Gastroesophageal sphincter (tissue), 3 donors: ENCODE results near the gene MAP4K4.

ENCODE experiments used
- EP300 ChIP-seq: sonication (generic); formaldehyde crosslinking; IDR thresholded peaks from one replicate; pipeline ENCODE4 v1.6.1; 2017; ENCODE audit warnings: antibody characterized with exemption, mild to moderate bottlenecking
- POLR2A ChIP-seq, 2 donors: fragments of 450-650 bp; IDR thresholded peaks; one replicate each; pipeline ENCODE4 v1.6.1; 2017; ENCODE audit warnings: antibody characterized with exemption in 2 of 2, mild to moderate bottlenecking in 2 of 2, moderate library complexity in 1 of 2
- POLR2AphosphoS5 ChIP-seq: sonication (generic); formaldehyde crosslinking; IDR thresholded peaks from one replicate; pipeline ENCODE4 v1.6.1; 2017; ENCODE audit warnings: antibody characterized with exemption
- TF ChIP-seq, protein P1 (sequence below), 4 experiments: fragments of 200-600 bp in 2 of 4; fragments of 450-650 bp in 2 of 4; sonication (generic) in 1 of 4; IDR thresholded peaks; one replicate each; pipeline ENCODE4 v1.5.1; 2017 to 2019; ENCODE audit warnings: antibody characterized with exemption in 4 of 4, mild to moderate bottlenecking in 2 of 4, moderate library complexity in 2 of 4

DNA sequence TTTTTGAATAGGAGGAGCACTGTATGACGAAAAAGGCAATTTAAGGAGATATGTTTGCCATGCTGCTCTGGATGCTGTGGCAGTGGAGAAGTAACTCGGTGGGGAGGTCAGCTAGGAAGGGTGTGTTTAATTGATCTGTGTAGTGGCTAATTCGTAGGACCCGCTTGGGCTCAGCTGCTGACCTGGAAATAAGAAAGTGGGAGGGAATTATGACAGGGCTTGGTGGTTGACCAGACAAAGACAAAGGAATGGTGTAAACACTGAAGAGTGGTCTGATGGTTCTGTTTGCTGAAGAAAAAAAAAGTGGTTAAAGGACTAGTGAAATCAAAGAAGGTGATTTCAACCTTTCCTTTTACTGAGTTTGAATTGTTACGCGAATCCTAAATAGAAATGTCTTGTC lies 146.0 kb downstream of the MAP4K4 start:
- TF ChIP-seq, protein P1, sequence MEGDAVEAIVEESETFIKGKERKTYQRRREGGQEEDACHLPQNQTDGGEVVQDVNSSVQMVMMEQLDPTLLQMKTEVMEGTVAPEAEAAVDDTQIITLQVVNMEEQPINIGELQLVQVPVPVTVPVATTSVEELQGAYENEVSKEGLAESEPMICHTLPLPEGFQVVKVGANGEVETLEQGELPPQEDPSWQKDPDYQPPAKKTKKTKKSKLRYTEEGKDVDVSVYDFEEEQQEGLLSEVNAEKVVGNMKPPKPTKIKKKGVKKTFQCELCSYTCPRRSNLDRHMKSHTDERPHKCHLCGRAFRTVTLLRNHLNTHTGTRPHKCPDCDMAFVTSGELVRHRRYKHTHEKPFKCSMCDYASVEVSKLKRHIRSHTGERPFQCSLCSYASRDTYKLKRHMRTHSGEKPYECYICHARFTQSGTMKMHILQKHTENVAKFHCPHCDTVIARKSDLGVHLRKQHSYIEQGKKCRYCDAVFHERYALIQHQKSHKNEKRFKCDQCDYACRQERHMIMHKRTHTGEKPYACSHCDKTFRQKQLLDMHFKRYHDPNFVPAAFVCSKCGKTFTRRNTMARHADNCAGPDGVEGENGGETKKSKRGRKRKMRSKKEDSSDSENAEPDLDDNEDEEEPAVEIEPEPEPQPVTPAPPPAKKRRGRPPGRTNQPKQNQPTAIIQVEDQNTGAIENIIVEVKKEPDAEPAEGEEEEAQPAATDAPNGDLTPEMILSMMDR (IDR thresholded peaks at IDR 0.05), result no peak
- TF ChIP-seq POLR2A (IDR thresholded peaks at IDR 0.05), result no peak
- TF ChIP-seq POLR2AphosphoS5, result no peak
- TF ChIP-seq EP300, result no peak
